A549 (cell line): ENCODE data around the gene NAXD. TPM values are rescaled to one million over a fixed set of nuclear protein-coding genes. Genes with fewer than 3 reads are reported as not detected.

ENCODE experiments used
- ATAC-seq, 2 experiments: fragments of 200-7000 bp in 1 of 2; fragments of >200 bp in 1 of 2; cut with Nextera tagmentation in 1 of 2; cut with Tn5 transposase in 1 of 2; 3 replicates each; pipeline versions ENCODE4 v1.8.0 to v1.9.1; 2018 to 2020; ENCODE audit warnings: mild to moderate bottlenecking in 1 of 2, moderate library complexity in 1 of 2
- CTCF ChIA-PET: fragments of 300-600 bp; sonication (Branson Sonifier 250); formaldehyde crosslinking; extraction: SDS; loops from one replicate; lab custom pipeline; 2021; ENCODE audit warnings: antibody characterized with exemption, inconsistent platforms; lab: Yijun Ruan, JAX
- POLR2A ChIA-PET: fragments of 350-600 bp; formaldehyde crosslinking; extraction: SDS; loops from one replicate; lab custom pipeline; 2021; ENCODE audit warnings: antibody characterized with exemption, inconsistent platforms; lab: Yijun Ruan, JAX
- DNase-seq, 2 experiments: peaks; one replicate each; pipeline versions ENCODE4 v3.0.0 to v3.0.0-alpha.2; 2011 to 2016; ENCODE audit warnings: low read depth in 1 of 2, low spot score in 1 of 2
- FAIRE-seq: peaks from 2 replicates; lab custom pipeline; 2011; peaks lifted over from hg19 to GRCh38; lab: Jason Lieb, UNC
- H3K27ac ChIP-seq, 2 experiments: fragments of >200 bp; sonication (Bioruptor Twin); formaldehyde crosslinking; 3 replicates each; pipeline ENCODE4 v1.5.1; 2016 to 2017
- H3K4me1 ChIP-seq: fragments of >200 bp; sonication (Bioruptor Twin); formaldehyde crosslinking; 3 replicates; pipeline ENCODE4 v1.6.1; 2016
- H3K4me2 ChIP-seq: fragments of >200 bp; sonication (Bioruptor Twin); formaldehyde crosslinking; 3 replicates; pipeline ENCODE4 v1.6.1; 2016
- H3K4me3 ChIP-seq: fragments of >200 bp; sonication (Bioruptor Twin); formaldehyde crosslinking; 3 replicates; pipeline ENCODE4 v1.5.1; 2016
- H3K9me3 ChIP-seq: fragments of >200 bp; sonication (Bioruptor Twin); formaldehyde crosslinking; 3 replicates; pipeline ENCODE4 v1.6.1; 2016
- CBX2 ChIP-seq: fragments of 200-600 bp; sonication (generic); IDR thresholded peaks from 2 replicates; pipeline ENCODE4 v1.6.1; 2016; ENCODE audit warnings: low read depth, mild to moderate bottlenecking, borderline replicate concordance
- CEBPB ChIP-seq, 2 experiments: fragments of >200 bp in 1 of 2; sonication (Bioruptor Twin) in 1 of 2; formaldehyde crosslinking in 1 of 2; IDR thresholded peaks; 2 replicates each; pipeline ENCODE4 v1.6.1; 2012 to 2016
- CHD4 ChIP-seq: fragments of 200-600 bp; sonication (generic); IDR thresholded peaks from 2 replicates; pipeline ENCODE4 v1.6.1; 2016; ENCODE audit warnings: antibody characterized with exemption, mild to moderate bottlenecking, borderline replicate concordance
- EHF ChIP-seq: fragments of 250-450 bp; sonication (Bioruptor Pico); IDR thresholded peaks from 2 replicates; pipeline ENCODE4 v1.5.0; 2020; ENCODE audit warnings: mild to moderate bottlenecking
- ESRRA ChIP-seq: fragments of 150-350 bp; IDR thresholded peaks from 2 replicates; pipeline ENCODE4 v1.6.1; 2014; ENCODE audit warnings: mild to moderate bottlenecking, low read length, borderline replicate concordance
- FOSB ChIP-seq: fragments of 250-450 bp; sonication (Bioruptor Pico); IDR thresholded peaks from 2 replicates; pipeline ENCODE4 v1.5.0; 2020; ENCODE audit warnings: mild to moderate bottlenecking, moderate library complexity
- FOSL2 ChIP-seq, 2 experiments: fragments of 450-650 bp in 1 of 2; fragments of >200 bp in 1 of 2; sonication (Bioruptor Twin) in 1 of 2; formaldehyde crosslinking; IDR thresholded peaks; 2 replicates each; pipeline versions ENCODE4 v1.5.0 to v1.6.1; 2016 to 2020; ENCODE audit warnings: mild to moderate bottlenecking in 1 of 2, moderate library complexity in 1 of 2
- FOXS1 ChIP-seq: fragments of 250-450 bp; sonication (Bioruptor Pico); IDR thresholded peaks from 2 replicates; pipeline ENCODE4 v1.5.0; 2020; ENCODE audit warnings: mild to moderate bottlenecking, moderate library complexity
- GATA3 ChIP-seq: IDR thresholded peaks from 2 replicates; pipeline ENCODE4 v1.6.1; 2012; ENCODE audit warnings: borderline replicate concordance
- HOXA7 ChIP-seq: fragments of 250-450 bp; sonication (Bioruptor Pico); IDR thresholded peaks from 2 replicates; pipeline ENCODE4 v1.5.0; 2020; ENCODE audit warnings: mild to moderate bottlenecking, moderate library complexity
- HOXB5 ChIP-seq: fragments of 250-450 bp; sonication (Bioruptor Pico); IDR thresholded peaks from 2 replicates; pipeline ENCODE4 v1.5.0; 2020; ENCODE audit warnings: mild to moderate bottlenecking, moderate library complexity
- JUN ChIP-seq, 2 experiments: fragments of >200 bp; sonication (Bioruptor Twin); formaldehyde crosslinking; IDR thresholded peaks; 2 replicates in 1 of 2; 3 replicates in 1 of 2; pipeline ENCODE4 v1.6.1; 2016 to 2017
- JUNB ChIP-seq: fragments of >200 bp; sonication (Bioruptor Twin); formaldehyde crosslinking; IDR thresholded peaks from 2 replicates; pipeline ENCODE4 v1.6.1; 2016
- MAZ ChIP-seq: fragments of 150-350 bp; IDR thresholded peaks from 2 replicates; pipeline ENCODE4 v1.6.1; 2014; ENCODE audit warnings: antibody characterized with exemption, low read depth, low read length, borderline replicate concordance
- MYC ChIP-seq: IDR thresholded peaks from 2 replicates; pipeline ENCODE4 v1.6.1; 2012; ENCODE audit warnings: mild to moderate bottlenecking, inconsistent platforms, low read length, improper control_type of control experiment, borderline replicate concordance
- NFE2L2 ChIP-seq: fragments of 150-350 bp; conservative IDR thresholded peaks from 2 replicates; pipeline ENCODE4 v1.6.1; 2014; ENCODE audit warnings: low read length
- POLR2A ChIP-seq: IDR thresholded peaks from 2 replicates; pipeline ENCODE4 v1.6.1; 2012; ENCODE audit warnings: mild to moderate bottlenecking, low read length
- RCOR1 ChIP-seq: fragments of 150-350 bp; IDR thresholded peaks from 2 replicates; pipeline ENCODE4 v1.6.1; 2014; ENCODE audit warnings: antibody characterized with exemption, low read length, low read depth
- RFX5 ChIP-seq: fragments of 450-650 bp; IDR thresholded peaks from 2 replicates; pipeline ENCODE4 v1.7.1; 2014; ENCODE audit warnings: antibody characterized with exemption, mild to moderate bottlenecking, moderate library complexity
- RNF2 ChIP-seq: fragments of 200-600 bp; sonication (generic); IDR thresholded peaks from 2 replicates; pipeline ENCODE4 v1.6.1; 2016; ENCODE audit warnings: low read depth, mild to moderate bottlenecking, antibody characterized with exemption, moderate library complexity, borderline replicate concordance
- SMC3 ChIP-seq: fragments of >200 bp; sonication (Bioruptor Twin); formaldehyde crosslinking; IDR thresholded peaks from 3 replicates; pipeline ENCODE4 v1.6.1; 2018; ENCODE audit warnings: inconsistent platforms
- SREBF2 ChIP-seq: fragments of 450-650 bp; IDR thresholded peaks from 2 replicates; pipeline ENCODE4 v1.6.1; 2014; ENCODE audit warnings: mild to moderate bottlenecking, moderate library complexity
- TP53 ChIP-seq: fragments of 250-450 bp; sonication (Bioruptor Pico); IDR thresholded peaks from 2 replicates; pipeline ENCODE4 v1.5.0; 2021; ENCODE audit warnings: mild to moderate bottlenecking, moderate library complexity
- ZFP36 ChIP-seq: fragments of 450-650 bp; IDR thresholded peaks from 2 replicates; pipeline ENCODE4 v1.6.1; 2014; ENCODE audit warnings: borderline replicate concordance; ENCODE audit not compliant: partially characterized antibody
- ZSCAN20 ChIP-seq: fragments of 250-450 bp; sonication (Bioruptor Pico); IDR thresholded peaks from 2 replicates; pipeline ENCODE4 v1.8.0; 2022; ENCODE audit warnings: mild to moderate bottlenecking, moderate library complexity
- whole genome bisulfite sequencing: methylation state at CpG from one replicate; pipeline ENCODE4 v1.1.6; 2017; ENCODE audit errors: missing lambda C conversion rate; 5-methylcytosine and 5-hydroxymethylcytosine counted together
- polyA plus RNA-seq, 4 experiments: library from polyadenylated mRNA; depleted of rRNA in 3 of 4; stranded (reverse); fragments of >200 nt; fragmentation: RNase III in 1 of 4; extraction: RNeasy Plus Mini Kit Qiagen cat#74134 plus additional on column Dnase treatment in 1 of 4; gene quantifications; 2 replicates in 3 of 4; 3 replicates in 1 of 4; pipeline ENCODE4 v1.2.3, GENCODE V29; 2011 to 2017
- TF ChIP-seq, protein P1 (sequence below): fragments of >200 bp; sonication (Bioruptor Twin); formaldehyde crosslinking; IDR thresholded peaks from 2 replicates; pipeline ENCODE4 v1.6.1; 2016
- TF ChIP-seq, protein P2 (sequence below): fragments of 250-450 bp; sonication (Bioruptor Pico); IDR thresholded peaks from 2 replicates; pipeline ENCODE4 v1.5.0; 2020; ENCODE audit warnings: low read depth, mild to moderate bottlenecking, moderate library complexity
- TF ChIP-seq, protein P3 (sequence below): IDR thresholded peaks from 2 replicates; pipeline ENCODE4 v1.6.1; 2012

Gene NAXD
- polyA plus RNA-seq, 2 of the 4 experiments (the other 2 are of a cell fraction): 14.2 to 19.0 TPM

DNA sequence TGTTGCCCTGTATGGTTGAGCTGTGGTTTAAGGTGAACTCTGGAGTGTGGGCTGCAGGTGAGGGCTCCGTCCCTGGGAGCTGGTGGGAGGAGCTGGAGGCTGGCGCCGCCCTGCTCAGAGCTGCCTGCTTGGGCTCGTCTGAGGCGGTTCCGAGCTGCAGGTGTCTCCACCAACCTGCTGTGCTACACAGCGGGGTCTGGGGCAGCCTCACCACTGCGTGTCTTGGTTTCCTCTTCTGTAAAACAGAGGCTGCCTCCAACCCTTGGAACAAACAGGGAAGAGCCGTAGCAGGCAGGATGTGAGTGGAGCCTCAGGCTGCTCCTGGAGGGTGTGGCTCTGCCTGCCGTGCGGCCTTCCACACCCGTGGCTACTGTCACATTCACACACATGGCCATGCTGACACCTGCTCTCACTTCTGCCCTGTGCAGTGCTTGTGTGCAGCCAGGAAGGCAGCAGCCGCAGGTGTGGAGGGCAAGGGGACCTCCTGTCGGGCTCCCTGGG is 21.4 kb downstream of the NAXD start:
- Histone ChIP-seq H3K4me3 (no peak overlapping the region), H3K27ac (no peak overlapping the region), H3K4me1 (peaks cover 5% of the 10 kb centered on the region; the same call in 1 of the 3 replicates), H3K9me3 (no peaks in the 10 kb centered on the region), H3K4me2 (no peak overlapping the region)
- WGBS: 93% methylated on average over 7 of the region's 14 CpGs
- TF ChIP-seq SMC3 (no peak), RFX5 (no peak), HOXB5 (CRISPR knock-in tag) (no peak), MYC (no peak), RCOR1 (no peak), FOSL2 (IDR thresholded peaks at IDR 0.05) (no peak), FOSL2 (CRISPR knock-in tag; IDR thresholded peaks at IDR 0.05) (no peak), CHD4 (no peak), GATA3 (no peak), SREBF2 (no peak), MAZ (no peak), ZSCAN20 (CRISPR knock-in tag) (no peak), FOSB (no peak)
- TF ChIP-seq, protein P1, sequence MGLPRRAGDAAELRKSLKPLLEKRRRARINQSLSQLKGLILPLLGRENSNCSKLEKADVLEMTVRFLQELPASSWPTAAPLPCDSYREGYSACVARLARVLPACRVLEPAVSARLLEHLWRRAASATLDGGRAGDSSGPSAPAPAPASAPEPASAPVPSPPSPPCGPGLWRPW: no peak
- TF ChIP-seq, protein P2, sequence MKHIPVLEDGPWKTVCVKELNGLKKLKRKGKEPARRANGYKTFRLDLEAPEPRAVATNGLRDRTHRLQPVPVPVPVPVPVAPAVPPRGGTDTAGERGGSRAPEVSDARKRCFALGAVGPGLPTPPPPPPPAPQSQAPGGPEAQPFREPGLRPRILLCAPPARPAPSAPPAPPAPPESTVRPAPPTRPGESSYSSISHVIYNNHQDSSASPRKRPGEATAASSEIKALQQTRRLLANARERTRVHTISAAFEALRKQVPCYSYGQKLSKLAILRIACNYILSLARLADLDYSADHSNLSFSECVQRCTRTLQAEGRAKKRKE (CRISPR knock-in tag): no peak
- ATAC-seq (no peak), FAIRE-seq (no peak), DNase-seq (no peak)
- CTCF ChIA-PET: interaction anchor here (1.1 kb wide), 1 partner anchor 43 kb away, joined by 4 read pairs; no protein-coding TSS in a partner anchor
- POLR2A ChIA-PET: interaction anchor here (0.6 kb wide), 1 partner anchor 79 kb away, joined by 3 read pairs; no protein-coding TSS in a partner anchor

DNA sequence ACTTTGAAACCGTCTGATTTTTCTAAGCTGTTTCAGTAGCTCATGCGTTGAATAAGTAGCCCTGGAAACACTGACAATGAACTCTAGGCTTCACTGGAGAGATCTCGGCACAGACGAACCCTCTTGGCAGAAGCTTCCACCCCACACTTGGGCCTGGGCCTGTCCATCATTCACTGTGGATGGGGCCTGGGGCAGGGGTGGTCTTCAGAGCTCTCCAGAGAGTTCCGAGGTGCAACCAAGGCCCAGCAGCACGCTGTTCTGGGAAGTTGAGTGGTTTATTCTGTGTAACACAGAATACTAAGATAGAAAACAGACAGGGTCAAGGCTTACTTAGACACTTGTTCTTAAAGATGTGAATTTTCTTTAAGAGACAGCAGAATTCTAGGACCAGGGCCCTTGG is 21.9 kb downstream of the NAXD start:
- Histone ChIP-seq H3K4me2 (no peak overlapping the region), H3K9me3 (no peaks in the 10 kb centered on the region), H3K4me3 (no peak overlapping the region), H3K27ac (no peak overlapping the region), H3K4me1 (peaks cover 5% of the 10 kb centered on the region; the same call in 1 of the 3 replicates)
- POLR2A ChIA-PET: interaction anchor here (0.6 kb wide), 1 partner anchor 78 kb away, joined by 3 read pairs; no protein-coding TSS in a partner anchor
- ATAC-seq (no peak), FAIRE-seq (no peak), DNase-seq (no peak)
- CTCF ChIA-PET: interaction anchor here (1.1 kb wide), 1 partner anchor 44 kb away, joined by 4 read pairs; no protein-coding TSS in a partner anchor
- no peak for TF ChIP-seq RNF2
- TF ChIP-seq POLR2A: no peak
- no peak for TF ChIP-seq CEBPB (IDR thresholded peaks at IDR 0.05)
- TF ChIP-seq HOXA7: no peak
- TF ChIP-seq, protein P3, sequence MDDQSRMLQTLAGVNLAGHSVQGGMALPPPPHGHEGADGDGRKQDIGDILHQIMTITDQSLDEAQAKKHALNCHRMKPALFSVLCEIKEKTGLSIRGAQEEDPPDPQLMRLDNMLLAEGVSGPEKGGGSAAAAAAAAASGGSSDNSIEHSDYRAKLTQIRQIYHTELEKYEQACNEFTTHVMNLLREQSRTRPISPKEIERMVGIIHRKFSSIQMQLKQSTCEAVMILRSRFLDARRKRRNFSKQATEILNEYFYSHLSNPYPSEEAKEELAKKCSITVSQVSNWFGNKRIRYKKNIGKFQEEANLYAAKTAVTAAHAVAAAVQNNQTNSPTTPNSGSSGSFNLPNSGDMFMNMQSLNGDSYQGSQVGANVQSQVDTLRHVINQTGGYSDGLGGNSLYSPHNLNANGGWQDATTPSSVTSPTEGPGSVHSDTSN: no peak
- TF ChIP-seq RCOR1: no peak
- TF ChIP-seq EHF: no peak
- no peak for TF ChIP-seq ZFP36
- TF ChIP-seq NFE2L2: no peak
- no peak for TF ChIP-seq MAZ
- no peak for TF ChIP-seq ZSCAN20 (CRISPR knock-in tag)
- TF ChIP-seq JUNB: no peak
- no peak for TF ChIP-seq FOXS1 (CRISPR knock-in tag)
- TF ChIP-seq JUN (IDR thresholded peaks at IDR 0.05): no peak
- TF ChIP-seq, protein P1: no peak
- TF ChIP-seq, protein P2 (CRISPR knock-in tag): no peak
- TF ChIP-seq TP53 (CRISPR knock-in tag): no peak
- no peak for TF ChIP-seq ESRRA
- no peak for TF ChIP-seq CBX2
- 87% methylated on average over 5 of the region's 6 CpGs for WGBS
